GM06990 (cell line): ENCODE data around the gene DNAH17.
"Not testable (repeated sequence)": the region's sequence is repeated elsewhere in the genome, so short reads cannot be mapped to it uniquely, and the experiment has no call there.

ENCODE experiments used
- DNase-seq: peaks from one replicate; pipeline ENCODE4 v3.0.0-alpha.2; 2011; ENCODE audit not compliant: insufficient read length; ENCODE audit errors: extremely low read depth
- H3K27me3 ChIP-seq: replicated peaks from 2 replicates; pipeline ENCODE4 v1.6.0; 2011; ENCODE audit warnings: low read length; ENCODE audit not compliant: control insufficient read depth, insufficient read depth
- H3K36me3 ChIP-seq: 2 replicates; pipeline ENCODE4 v1.5.1; 2011; ENCODE audit warnings: low read length; ENCODE audit not compliant: control insufficient read depth, insufficient read depth
- H3K4me3 ChIP-seq: replicated peaks from 2 replicates; pipeline ENCODE4 v1.5.1; 2011; ENCODE audit warnings: low read depth, mild to moderate bottlenecking, control low read depth, low read length
- TF ChIP-seq, protein P1 (sequence below): IDR thresholded peaks from 2 replicates; pipeline ENCODE4 v1.5.1; 2011; ENCODE audit warnings: low read length, control low read depth, mild to moderate bottlenecking, inconsistent platforms; ENCODE audit not compliant: insufficient read depth, poor library complexity, severe bottlenecking

Gene DNAH17

GRCh38 chr17:78512976-78513375, 64.2 kb downstream of the DNAH17 start:
- H3K27me3 ChIP-seq = no peaks in the 10 kb centered on the region; the same call in 1 of the 2 replicates
- no peaks in the 10 kb centered on the region; the same call in 1 of the 2 replicates for H3K36me3 ChIP-seq
- no peak for DNase-seq
- no peak overlapping the region for H3K4me3 ChIP-seq
- TF ChIP-seq, protein P1, sequence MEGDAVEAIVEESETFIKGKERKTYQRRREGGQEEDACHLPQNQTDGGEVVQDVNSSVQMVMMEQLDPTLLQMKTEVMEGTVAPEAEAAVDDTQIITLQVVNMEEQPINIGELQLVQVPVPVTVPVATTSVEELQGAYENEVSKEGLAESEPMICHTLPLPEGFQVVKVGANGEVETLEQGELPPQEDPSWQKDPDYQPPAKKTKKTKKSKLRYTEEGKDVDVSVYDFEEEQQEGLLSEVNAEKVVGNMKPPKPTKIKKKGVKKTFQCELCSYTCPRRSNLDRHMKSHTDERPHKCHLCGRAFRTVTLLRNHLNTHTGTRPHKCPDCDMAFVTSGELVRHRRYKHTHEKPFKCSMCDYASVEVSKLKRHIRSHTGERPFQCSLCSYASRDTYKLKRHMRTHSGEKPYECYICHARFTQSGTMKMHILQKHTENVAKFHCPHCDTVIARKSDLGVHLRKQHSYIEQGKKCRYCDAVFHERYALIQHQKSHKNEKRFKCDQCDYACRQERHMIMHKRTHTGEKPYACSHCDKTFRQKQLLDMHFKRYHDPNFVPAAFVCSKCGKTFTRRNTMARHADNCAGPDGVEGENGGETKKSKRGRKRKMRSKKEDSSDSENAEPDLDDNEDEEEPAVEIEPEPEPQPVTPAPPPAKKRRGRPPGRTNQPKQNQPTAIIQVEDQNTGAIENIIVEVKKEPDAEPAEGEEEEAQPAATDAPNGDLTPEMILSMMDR = no peak

- no peaks in the 10 kb centered on the region; the same call in none of the 2 replicates for H3K27me3 ChIP-seq
- no peak for DNase-seq
- TF ChIP-seq, protein P1 = no peak
These were observed 66.8 kb downstream of the DNAH17 start for GRCh38 chr17:78510141-78511075.

DNA sequence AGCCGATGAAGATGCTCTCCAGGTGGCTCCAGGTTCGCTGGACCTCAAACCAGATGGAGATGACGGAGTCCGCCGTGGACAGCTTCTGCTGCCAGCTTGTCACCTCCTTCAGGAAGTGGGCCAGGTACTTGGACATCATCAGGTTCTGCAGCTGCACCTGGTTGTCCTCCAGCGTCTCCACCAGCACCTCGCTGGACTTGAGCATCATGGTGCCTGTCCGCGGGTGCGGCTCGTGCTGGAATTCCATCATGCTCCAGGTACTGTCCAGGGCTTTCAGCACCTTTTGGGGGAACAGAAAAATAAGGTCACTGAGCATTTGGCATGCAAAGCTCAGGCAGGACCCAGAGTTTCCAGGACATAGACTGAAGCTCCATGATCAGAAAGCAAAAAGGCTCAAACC, 69.7 kb downstream of the DNAH17 start:
- Histone ChIP-seq H3K27me3 (no peaks in the 10 kb centered on the region; the same call in 1 of the 2 replicates), H3K4me3 (no peak overlapping the region), H3K36me3 (no peaks in the 10 kb centered on the region)
- TF ChIP-seq, protein P1 = no peak
- DNase-seq = no peak

More at GRCh38 chr17:78510141-78511075, 66.8 kb downstream of the DNAH17 start:
- Histone ChIP-seq H3K4me3 (no peak overlapping the region), H3K36me3 (no peaks in the 10 kb centered on the region)

DNA sequence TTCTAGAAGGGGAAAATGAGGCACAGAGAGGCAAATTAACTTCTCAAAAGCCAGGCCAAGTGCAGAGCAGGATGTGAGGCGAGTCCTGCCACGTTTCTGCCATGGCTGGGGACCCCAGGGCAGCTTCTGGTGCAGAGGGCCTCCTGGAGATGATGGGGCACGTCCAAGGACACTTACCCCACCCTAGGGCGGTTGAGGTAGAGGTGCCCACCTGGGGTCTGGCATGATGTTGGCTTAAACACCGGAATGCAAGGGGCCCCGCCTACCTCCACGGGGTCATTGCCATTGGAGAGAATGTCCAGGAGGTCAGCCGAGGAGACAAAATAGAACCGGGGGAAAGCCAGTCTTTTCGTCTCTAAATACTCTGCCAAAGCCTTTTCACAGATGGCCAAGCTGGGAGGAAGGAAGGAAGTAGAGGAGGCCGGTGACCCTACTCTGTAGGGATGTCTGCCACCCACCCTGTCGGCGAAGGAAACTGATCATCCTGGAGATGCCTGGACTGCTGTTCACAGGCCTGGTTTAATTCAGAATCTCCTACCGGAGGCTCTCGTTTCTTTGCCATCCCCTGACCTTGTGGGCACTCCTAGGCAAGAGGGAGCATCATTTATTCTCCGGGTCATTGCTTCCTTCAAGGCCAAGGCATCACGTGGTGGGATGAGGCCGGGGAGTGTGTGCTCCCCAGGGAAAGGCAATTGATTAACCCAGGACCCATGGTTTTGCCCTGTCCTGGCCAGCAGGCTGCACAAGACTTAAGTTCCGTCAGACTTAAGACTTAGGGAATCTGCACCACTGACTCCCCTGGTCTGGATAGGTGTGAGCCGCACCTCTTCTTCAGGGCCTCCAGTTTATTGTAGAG, 70.5 kb downstream of the DNAH17 start:
- no peak overlapping the region for H3K4me3 ChIP-seq
- TF ChIP-seq, protein P1 = no peak
- no peaks in the 10 kb centered on the region for H3K36me3 ChIP-seq
- no peak for DNase-seq
- H3K27me3 ChIP-seq = no peaks in the 10 kb centered on the region; the same call in 1 of the 2 replicates

GRCh38 chr17:78504156-78504925, 72.9 kb downstream of the DNAH17 start:
- TF ChIP-seq, protein P1 = no peak
- H3K4me3 ChIP-seq = no peak overlapping the region
- no peak for DNase-seq
- H3K27me3 ChIP-seq = no peaks in the 10 kb centered on the region; the same call in 1 of the 2 replicates
- H3K36me3 ChIP-seq = no peaks in the 10 kb centered on the region

DNA sequence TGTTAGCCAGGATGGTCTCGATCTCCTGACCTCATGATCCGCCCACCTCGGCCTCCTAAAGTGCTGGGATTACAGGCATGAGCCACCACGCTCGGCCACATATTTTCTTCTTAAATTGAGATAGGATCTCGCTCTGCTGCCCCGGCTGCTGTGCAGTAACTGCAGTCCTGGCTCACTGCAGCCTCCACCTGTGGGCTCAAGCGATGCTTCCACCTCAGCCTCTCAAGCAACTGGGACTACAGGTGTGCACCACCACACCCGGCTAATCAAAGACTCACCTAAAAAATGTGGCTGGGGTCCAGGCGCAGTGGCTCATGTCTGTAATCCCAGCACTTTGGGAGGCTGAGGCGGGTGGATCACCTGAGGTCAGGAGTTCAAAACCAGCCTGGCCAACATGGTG, 73.8 kb downstream of the DNAH17 start:
- not testable (repeated sequence) for H3K27me3 ChIP-seq

More for the DNA sequence above, 73.8 kb downstream of the DNAH17 start:
- H3K4me3 ChIP-seq, H3K36me3 ChIP-seq, DNase-seq: not testable (repeated sequence)
